ENCODE data around the gene RNF187.

The RNF187 gene

GRCh38 chr1:228494044-228494353 is 6.8 kb downstream of the RNF187 start:
- DNase-seq (ENCODE audit: extremely low read depth, low read depth): no peak
- no peak overlapping the region for H3K4me3 ChIP-seq (replicated peaks; ENCODE audit: low read depth, low read length)
- TF ChIP-seq CTCF (IDR thresholded peaks at IDR 0.05; ENCODE audit: low read depth, low read length, missing control alignments): no peak

- TF ChIP-seq CTCF (IDR thresholded peaks at IDR 0.05; ENCODE audit: low read depth, low read length, missing control alignments): no peak
- DNase-seq (ENCODE audit: extremely low read depth, low read depth): no peak
- H3K4me3 ChIP-seq (replicated peaks; ENCODE audit: low read depth, low read length): no peak overlapping the region
These were observed 7.2 kb downstream of the RNF187 start for GRCh38 chr1:228494391-228494790.

GRCh38 chr1:228494970-228495853 is 8.0 kb downstream of the RNF187 start:
- H3K4me3 ChIP-seq (replicated peaks; ENCODE audit: low read depth, low read length): no peak overlapping the region
- DNase-seq (ENCODE audit: extremely low read depth, low read depth): no peak
- TF ChIP-seq CTCF (IDR thresholded peaks at IDR 0.05; ENCODE audit: low read depth, low read length, missing control alignments): no peak

- TF ChIP-seq CTCF (IDR thresholded peaks at IDR 0.05; ENCODE audit: low read depth, low read length, missing control alignments): no peak
- H3K4me3 ChIP-seq (replicated peaks; ENCODE audit: low read depth, low read length): no peak overlapping the region
- no peak for DNase-seq (ENCODE audit: extremely low read depth, low read depth)
These were observed 8.9 kb downstream of the RNF187 start for GRCh38 chr1:228496084-228496483.

- DNase-seq (ENCODE audit: extremely low read depth, low read depth): no peak
- no peak overlapping the region for H3K4me3 ChIP-seq (replicated peaks; ENCODE audit: low read depth, low read length)
- no peak for TF ChIP-seq CTCF (IDR thresholded peaks at IDR 0.05; ENCODE audit: low read depth, low read length, missing control alignments)
These were observed 9.3 kb downstream of the RNF187 start for GRCh38 chr1:228496494-228496893.

GRCh38 chr1:228497206-228497605 is 10.0 kb downstream of the RNF187 start:
- H3K4me3 ChIP-seq (replicated peaks; ENCODE audit: low read depth, low read length): no peak overlapping the region
- no peak for DNase-seq (ENCODE audit: extremely low read depth, low read depth)
- no peak for TF ChIP-seq CTCF (IDR thresholded peaks at IDR 0.05; ENCODE audit: low read depth, low read length, missing control alignments)

- H3K4me3 ChIP-seq (replicated peaks; ENCODE audit: low read depth, low read length): no peak overlapping the region
- no peak for DNase-seq (ENCODE audit: extremely low read depth, low read depth)
- TF ChIP-seq CTCF (IDR thresholded peaks at IDR 0.05; ENCODE audit: low read depth, low read length, missing control alignments): no peak
These were observed 10.6 kb downstream of the RNF187 start for GRCh38 chr1:228497817-228498216.
